Ishikawa (cell line): Measurements from ENCODE around the gene HK2.

Experiments used
- CEBPB ChIP-seq: IDR thresholded peaks from 2 replicates; pipeline ENCODE4 v1.6.1; 2012
- EGR1 ChIP-seq: IDR thresholded peaks from 2 replicates; pipeline ENCODE4 v1.6.1; 2012
- FOXM1 ChIP-seq: IDR thresholded peaks from 2 replicates; pipeline ENCODE4 v1.6.1; 2012; ENCODE audit warnings: low read depth, borderline replicate concordance
- MAX ChIP-seq: IDR thresholded peaks from 2 replicates; pipeline ENCODE4 v1.6.1; 2012
- RAD21 ChIP-seq: IDR thresholded peaks from 2 replicates; pipeline ENCODE4 v1.6.1; 2012; ENCODE audit warnings: low read depth
- REST ChIP-seq: IDR thresholded peaks from 2 replicates; pipeline ENCODE4 v1.6.1; 2012; ENCODE audit warnings: low read depth, mild to moderate bottlenecking
- TEAD4 ChIP-seq: IDR thresholded peaks from 2 replicates; pipeline ENCODE4 v1.6.1; 2012
- YY1 ChIP-seq: IDR thresholded peaks from 2 replicates; pipeline ENCODE4 v1.6.1; 2012; ENCODE audit warnings: low read depth

GRCh38 chr2:74819702-74820101 is 14.2 kb upstream of the HK2 start:
- no peak for TF ChIP-seq REST
- TF ChIP-seq CEBPB: no peak
- TF ChIP-seq YY1: no peak
- TF ChIP-seq RAD21: no peak
- no peak for TF ChIP-seq EGR1
- TF ChIP-seq FOXM1: no peak
- TF ChIP-seq MAX: no peak
- no peak for TF ChIP-seq TEAD4
